ENCODE results near the gene TEX26. TPM values are rescaled to one million over a fixed set of nuclear protein-coding genes. Genes with fewer than 3 reads are reported as not detected.

TEX26 gene
- total RNA-seq, 6 experiments from 2014 or later: not detected

DNA sequence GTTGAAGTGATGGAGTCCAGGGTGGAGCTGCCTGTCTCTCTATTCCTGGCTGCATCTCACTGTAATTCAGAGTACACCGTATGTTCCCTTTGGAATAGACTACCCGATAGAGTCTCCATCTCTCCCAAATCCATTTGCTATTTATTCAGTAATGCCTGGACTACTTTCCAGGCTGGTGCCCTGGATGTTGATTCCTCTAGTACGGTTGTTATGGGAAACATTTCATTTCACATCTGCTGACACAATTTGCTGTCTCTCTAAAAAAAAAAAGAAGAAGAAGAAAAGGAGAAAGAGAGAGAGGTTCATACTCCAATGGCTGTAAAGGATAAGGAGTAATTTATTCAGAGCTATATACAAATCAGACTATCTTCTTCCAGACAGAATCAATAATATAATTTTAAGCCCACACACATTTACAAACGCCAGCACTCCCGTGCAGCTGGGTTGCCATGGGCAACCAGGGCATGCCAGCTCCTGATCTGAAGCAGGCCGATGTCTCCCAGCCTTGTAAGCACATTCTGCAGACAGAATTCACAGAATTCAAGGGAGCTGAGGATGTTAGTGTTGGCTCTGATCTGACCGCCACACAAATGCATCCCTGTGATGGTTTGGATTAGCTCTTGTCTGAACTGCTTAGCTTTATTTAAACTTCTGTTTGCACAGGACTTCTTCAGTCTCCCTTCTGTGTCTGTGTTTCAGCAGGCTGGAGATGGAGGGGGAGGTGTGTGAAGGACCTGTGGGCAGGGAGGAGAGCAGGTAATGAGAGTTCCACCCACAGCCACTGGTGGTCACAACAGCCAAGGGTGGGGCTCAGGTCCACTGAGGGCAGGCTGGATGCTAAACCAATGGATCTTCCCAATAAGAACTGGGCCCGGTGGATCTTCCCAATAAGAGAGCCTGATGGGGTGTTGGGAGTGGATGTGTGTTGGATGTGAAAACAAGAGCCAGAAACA is 66.0 kb downstream of the TEX26 start:
- Mint-ChIP-seq H3K27ac (no peak overlapping the region), H3K9me3 (no peaks in the 10 kb centered on the region), H3K4me1 (ENCODE audit: low read depth) (no peaks in the 10 kb centered on the region), H3K4me3 (no peak overlapping the region), H3K36me3 (ENCODE audit: low read depth) (no peaks in the 10 kb centered on the region), H3K27me3 (ENCODE audit: insufficient read depth) (peaks cover 14% of the 10 kb centered on the region)
- TF ChIP-seq, protein P1, sequence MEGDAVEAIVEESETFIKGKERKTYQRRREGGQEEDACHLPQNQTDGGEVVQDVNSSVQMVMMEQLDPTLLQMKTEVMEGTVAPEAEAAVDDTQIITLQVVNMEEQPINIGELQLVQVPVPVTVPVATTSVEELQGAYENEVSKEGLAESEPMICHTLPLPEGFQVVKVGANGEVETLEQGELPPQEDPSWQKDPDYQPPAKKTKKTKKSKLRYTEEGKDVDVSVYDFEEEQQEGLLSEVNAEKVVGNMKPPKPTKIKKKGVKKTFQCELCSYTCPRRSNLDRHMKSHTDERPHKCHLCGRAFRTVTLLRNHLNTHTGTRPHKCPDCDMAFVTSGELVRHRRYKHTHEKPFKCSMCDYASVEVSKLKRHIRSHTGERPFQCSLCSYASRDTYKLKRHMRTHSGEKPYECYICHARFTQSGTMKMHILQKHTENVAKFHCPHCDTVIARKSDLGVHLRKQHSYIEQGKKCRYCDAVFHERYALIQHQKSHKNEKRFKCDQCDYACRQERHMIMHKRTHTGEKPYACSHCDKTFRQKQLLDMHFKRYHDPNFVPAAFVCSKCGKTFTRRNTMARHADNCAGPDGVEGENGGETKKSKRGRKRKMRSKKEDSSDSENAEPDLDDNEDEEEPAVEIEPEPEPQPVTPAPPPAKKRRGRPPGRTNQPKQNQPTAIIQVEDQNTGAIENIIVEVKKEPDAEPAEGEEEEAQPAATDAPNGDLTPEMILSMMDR (IDR thresholded peaks at IDR 0.05): no peak
- no peak for DNase-seq

DNA sequence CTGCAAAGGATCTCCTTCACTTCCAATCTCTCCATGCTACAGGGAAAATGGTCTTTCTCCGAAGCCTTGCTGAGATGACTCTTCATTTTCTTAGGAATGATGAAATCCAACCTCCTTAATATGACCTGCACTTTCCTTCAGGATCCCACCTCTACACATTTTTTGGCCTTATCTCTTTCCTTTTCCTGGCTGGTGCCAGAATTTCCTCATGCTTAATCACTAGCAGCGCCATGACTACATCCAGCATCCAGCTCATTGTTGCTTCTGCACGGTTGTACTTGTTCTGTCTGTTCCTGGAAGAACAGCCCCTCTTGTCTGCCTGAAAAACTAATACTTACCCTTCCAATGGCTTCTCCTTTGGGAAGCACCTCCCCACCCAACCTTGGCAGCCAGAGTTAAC is 68.4 kb downstream of the TEX26 start:
- TF ChIP-seq, protein P1 (IDR thresholded peaks at IDR 0.05): no peak
- H3K27ac Mint-ChIP-seq: no peak overlapping the region
- no peaks in the 10 kb centered on the region for H3K4me1 Mint-ChIP-seq (ENCODE audit: low read depth)
- no peak overlapping the region for H3K4me3 Mint-ChIP-seq
- no peaks in the 10 kb centered on the region for H3K9me3 Mint-ChIP-seq
- H3K27me3 Mint-ChIP-seq (ENCODE audit: insufficient read depth): peaks cover 14% of the 10 kb centered on the region
- no peak for DNase-seq
- no peaks in the 10 kb centered on the region for H3K36me3 Mint-ChIP-seq (ENCODE audit: low read depth)

DNA sequence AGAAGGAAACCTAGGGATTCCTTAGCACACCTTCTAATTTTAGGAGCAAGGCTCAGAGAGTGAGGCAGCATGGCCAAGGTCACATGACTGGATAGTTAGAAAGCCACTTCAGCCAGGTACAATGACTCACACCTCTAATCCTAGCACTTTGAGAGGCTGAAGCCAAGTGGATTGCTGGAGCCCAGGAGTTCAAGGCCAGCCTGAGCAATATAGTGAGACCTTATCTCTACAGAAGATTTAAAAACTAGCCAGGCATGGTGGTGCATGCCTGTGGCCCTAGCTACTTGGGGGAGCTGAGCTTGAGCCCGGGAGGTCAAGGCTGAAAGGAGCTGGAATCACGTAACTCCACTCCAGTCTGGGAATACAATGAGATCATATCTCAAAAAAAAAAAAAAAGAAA is 69.2 kb downstream of the TEX26 start:
- DNase-seq: no peak

DNA sequence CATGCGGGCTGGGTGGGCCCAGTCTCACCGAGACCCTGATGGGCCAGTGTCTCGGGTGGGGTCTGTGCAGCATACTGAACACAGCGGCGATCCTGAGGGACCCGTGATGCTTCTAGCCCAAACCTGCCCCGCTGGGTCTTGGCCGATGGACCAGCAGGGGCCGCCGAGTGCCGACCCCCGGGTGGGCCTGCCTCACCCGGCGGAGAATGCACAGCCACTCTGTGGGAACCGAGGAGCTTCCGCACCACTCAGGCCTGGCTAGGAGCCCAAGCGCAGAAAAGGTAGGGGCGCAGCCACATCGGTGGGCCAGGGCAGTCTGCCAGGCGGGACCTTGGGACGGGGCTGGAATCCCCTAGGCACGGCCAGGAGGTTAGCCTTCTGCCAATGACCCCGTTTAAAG is 72.6 kb downstream of the TEX26 start:
- H3K27ac Mint-ChIP-seq: no peak overlapping the region
- peaks cover 5% of the 10 kb centered on the region; the same call in 1 of the 2 replicates for H3K4me1 Mint-ChIP-seq (ENCODE audit: low read depth)

More for the DNA sequence above, 69.2 kb downstream of the TEX26 start:
- Mint-ChIP-seq H3K4me1 (ENCODE audit: low read depth) (no peaks in the 10 kb centered on the region), H3K27me3 (ENCODE audit: insufficient read depth) (peaks cover 19% of the 10 kb centered on the region), H3K36me3 (ENCODE audit: low read depth) (no peaks in the 10 kb centered on the region), H3K27ac (no peak overlapping the region), H3K4me3 (no peak overlapping the region), H3K9me3 (no peaks in the 10 kb centered on the region)
- TF ChIP-seq, protein P1 (IDR thresholded peaks at IDR 0.05): no peak

DNA sequence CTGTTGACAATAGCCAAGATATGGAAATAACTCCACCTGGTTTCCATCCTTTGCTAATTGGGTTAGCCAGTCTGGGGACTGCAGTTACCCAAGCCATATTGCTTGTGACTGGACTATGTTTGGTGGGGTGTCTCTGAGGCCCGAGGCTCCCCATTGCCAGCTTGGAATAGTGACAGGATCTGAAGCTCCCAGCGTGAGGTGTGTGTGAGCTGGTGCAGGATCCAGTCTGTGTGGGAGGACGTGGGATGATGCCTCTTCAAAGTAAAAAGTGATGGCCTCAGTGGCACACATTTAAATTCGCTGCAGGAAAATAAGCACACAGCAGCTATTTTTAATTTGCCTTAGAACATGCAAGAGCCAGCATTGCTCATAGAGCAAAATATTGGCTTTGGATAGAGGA is 75.0 kb downstream of the TEX26 start:
- no peak for DNase-seq
- no peak overlapping the region for H3K4me3 Mint-ChIP-seq
- H3K9me3 Mint-ChIP-seq: no peaks in the 10 kb centered on the region
- peaks cover 17% of the 10 kb centered on the region for H3K27me3 Mint-ChIP-seq (ENCODE audit: insufficient read depth)
- TF ChIP-seq, protein P1 (IDR thresholded peaks at IDR 0.05): no peak
- H3K27ac Mint-ChIP-seq: no peak overlapping the region
- no peaks in the 10 kb centered on the region for H3K36me3 Mint-ChIP-seq (ENCODE audit: low read depth)
- H3K4me1 Mint-ChIP-seq (ENCODE audit: low read depth): peaks cover 5% of the 10 kb centered on the region; the same call in 1 of the 2 replicates

More for the DNA sequence above, 72.6 kb downstream of the TEX26 start:
- Mint-ChIP-seq H3K36me3 (ENCODE audit: low read depth) (no peaks in the 10 kb centered on the region), H3K9me3 (no peaks in the 10 kb centered on the region), H3K4me3 (no peak overlapping the region), H3K27me3 (ENCODE audit: insufficient read depth) (peaks cover 25% of the 10 kb centered on the region)
- TF ChIP-seq, protein P1 (IDR thresholded peaks at IDR 0.05): no peak
- DNase-seq: no peak
